Measurements from ENCODE around the gene PALLD.
"Not testable (repeated sequence)": the region's sequence is repeated elsewhere in the genome, so short reads cannot be mapped to it uniquely, and the experiment has no call there.

PALLD gene

DNA sequence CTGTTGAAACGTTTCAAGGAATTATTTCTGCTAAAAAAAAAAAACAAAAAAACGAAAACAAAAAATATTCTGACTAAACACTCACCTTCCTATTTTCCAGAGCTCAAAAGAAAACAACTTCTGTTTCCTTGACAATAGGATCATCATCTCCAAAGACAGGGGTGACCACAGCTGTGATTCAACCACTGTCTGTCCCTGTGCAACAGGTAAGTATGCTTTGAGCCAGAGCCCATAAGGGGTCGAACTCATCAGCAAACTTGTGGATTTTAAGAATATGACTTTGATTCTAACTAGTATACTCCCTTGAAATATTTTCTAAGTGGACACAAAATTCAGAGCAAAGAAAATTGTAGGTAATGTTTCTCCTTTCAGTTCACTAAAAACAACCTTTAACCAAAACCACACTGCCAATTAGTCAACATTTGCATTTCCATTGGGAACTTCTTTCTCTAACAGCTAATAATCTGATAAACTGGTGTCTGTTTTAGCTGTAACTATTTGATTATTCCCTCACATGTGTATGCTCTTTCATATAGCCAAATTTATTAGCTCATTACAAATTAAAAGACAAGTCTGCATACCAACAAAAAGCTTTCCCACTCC lies 186.1 kb downstream of the PALLD start:
- no peak for DNase-seq

GRCh38 chr4:168683595-168683994 lies 186.7 kb downstream of the PALLD start:
- DNase-seq: no peak

DNA sequence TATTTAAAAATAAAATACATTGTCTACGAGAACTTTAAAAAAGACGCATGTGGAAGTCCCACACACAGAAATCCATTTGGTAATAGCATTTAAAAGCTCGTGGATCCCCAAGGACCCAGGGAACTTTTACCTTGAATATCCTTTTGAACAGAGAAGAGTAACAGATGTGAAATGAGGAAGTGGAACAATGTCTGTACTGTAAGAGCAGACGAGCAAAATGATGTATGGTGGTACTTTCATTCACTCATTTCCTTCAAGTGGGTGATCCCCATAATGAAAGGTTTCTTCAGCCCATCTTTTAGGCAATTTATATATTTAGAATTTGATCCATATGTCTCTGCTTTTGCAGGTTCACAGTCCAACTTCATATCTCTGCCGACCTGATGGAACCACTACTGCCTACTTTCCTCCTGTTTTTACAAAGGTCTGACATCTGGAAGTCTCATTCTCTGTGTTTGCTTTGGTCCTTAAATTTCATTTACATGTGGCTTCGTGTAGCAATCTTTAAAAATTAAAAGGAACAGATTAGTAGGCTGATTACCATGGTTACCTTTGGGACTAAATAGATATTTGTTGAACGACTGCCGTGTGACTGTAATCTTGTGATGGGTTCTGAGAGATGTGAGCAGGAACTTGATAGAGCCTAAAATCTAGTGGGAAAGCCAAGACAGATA lies 188.4 kb downstream of the PALLD start:
- DNase-seq: no peak

- no peak for DNase-seq
These were observed 191.7 kb downstream of the PALLD start for GRCh38 chr4:168688584-168688983.

DNA sequence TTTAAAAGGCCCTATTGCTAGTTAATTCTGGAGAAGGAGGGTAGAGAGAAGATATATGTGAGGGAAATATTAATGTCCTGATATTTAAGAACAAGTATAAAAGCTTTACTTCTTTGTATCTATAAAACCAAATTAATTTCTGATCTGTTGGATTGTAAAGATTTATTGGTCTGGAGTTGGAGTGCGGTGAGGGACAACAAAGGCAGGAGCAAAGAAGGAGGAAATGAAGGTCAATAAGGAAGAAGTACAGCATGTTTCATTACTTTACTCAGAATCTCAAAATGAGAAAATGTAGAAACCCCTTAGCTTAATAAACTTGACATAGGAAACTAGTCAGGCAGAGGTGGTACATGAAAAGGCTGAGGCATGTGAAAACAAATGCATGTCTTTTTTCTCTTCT lies 192.9 kb downstream of the PALLD start:
- DNase-seq: no peak

- no peak for DNase-seq
These were observed 193.3 kb downstream of the PALLD start for GRCh38 chr4:168690199-168690598.

DNA sequence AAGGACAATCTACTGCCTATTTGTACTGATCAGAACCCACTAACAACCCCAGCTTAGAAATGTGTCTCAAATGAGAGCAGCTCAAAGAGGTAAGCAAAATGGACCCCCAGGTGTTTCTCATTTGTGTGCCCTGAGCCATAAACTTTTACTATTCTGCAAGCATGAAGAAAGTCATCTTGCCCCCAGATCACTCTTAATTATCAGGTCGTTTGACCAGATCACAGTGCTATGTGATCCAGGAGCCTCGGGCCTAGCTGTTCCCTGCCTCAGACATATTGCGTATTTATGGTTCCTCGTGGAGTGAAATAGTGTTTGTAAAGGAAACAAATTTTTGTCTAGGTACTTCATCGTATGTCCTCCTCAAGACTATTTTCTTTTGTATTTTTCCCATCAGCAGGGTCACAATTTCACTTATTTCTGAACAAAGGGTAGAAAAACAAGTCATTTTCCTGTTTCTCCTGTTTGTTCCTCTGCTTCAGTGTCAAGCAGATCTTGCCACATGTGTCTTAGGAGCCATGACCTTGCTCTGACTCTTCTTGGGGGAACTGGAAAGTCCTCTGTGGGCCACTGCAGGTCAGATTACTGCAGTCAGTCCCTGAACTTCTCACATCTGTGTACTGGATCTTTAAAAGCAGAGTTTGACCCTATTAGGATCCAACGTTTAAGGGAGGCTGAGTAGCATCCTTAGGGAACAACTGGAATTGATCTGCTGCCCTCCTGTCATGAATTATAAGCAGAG lies 194.9 kb downstream of the PALLD start:
- no peak for DNase-seq

DNA sequence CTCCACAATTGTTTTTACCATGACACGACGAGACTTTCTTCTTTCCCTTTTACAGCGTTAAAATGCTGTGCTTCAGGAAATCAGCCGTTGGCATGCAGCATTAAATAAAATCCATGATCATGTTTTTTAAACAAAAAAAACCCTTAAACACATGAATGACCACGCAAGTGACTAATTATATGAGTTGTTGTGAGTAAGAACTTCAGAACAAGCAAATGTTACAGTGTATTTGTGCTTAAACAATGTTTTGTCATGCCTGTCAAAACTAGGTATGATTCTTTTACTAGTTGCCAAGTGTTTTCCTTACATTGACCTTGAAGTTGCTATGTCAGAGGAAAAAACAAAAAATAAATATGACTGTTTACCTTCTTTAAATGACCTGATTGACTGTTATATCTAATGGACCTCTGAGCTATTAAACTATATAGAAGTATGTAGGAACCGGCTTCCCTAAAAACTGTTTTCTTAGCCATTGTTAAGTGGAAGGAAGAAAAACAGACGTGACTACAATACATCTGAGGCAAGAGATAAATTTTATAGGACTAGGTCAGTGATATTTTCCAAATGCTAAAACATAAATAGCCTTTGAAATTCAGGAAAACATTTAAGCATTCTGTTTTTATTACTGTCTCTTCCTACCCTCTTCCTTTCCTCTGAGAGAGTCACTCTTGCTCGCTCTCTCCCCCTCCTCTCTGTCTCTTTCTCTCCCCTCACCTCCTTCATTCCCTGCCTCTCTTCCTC lies 197.1 kb downstream of the PALLD start:
- no peak for DNase-seq

DNA sequence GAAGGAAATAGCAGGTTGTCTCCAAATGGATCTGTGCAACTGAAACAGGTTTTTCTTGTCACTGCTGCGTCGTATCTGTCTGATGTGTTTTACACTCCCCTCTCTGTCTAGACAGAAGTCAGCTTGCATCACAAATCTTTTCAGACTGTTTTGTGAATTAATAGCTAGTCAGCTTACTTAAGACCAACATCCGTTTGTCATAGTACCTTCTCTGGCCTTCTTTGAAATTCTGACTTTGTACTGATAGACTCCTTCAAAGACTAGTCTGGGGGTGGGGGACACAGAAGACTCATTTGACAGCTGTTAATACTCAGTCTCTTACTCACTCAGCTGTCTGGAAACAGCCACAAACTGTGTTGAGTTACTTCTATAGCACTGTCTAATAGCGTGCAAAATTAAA lies 197.8 kb downstream of the PALLD start:
- no peak for DNase-seq

DNA sequence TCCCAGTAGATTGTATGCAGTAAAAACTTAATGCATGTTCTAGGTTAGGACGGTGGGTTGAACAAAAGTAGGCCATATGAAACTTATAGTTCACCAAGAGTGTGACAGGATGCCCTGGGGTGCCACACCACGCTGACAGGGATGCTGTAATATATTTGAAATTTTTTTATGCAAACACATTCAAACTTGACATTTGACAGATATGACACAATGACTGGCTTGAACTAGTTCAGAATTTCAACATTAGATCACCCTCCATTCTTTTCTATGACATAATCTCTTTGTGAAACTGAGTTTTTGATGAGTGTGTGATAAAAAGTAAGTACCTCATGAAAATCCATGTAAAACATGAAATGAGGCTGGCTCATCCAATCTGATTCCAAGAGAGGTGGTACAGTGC lies 198.4 kb downstream of the PALLD start:
- no peak for DNase-seq

DNA sequence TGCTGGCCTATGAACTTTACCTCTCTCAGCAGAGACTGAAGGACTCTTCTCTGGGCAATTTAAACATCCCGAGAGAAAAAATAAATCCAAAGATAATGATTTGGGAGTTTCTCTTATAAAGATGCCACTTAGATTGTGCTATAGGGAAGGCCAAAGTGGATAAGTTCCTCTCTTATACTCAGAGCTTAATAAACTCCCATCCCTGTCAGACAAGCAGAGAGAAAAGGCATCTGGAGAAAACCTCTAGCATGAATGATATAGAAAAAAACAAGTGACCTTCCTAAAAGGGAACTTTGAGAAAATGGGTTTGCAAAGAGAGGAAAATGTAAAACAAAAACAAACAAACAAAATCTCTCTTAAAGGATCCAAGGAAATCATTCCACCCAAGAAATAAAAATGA lies 199.4 kb downstream of the PALLD start:
- DNase-seq: no peak

DNA sequence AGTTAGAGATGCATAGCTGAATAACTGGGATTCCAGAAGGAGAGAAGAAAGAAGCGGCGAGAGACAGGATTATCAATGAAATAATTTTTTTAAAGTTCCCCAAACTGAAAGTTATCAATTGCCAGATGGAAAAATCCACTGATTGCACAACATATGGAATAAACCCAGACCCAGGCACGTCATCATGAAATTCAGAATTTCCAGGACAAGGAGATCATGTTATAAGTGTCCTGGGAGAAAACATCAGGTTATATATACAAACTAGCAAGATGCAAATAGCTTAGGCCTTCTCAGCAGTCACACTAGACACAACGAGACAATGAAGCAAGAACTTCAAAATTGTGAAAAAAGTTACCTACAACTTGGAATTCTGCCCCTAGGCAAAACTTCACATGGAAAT lies 200.0 kb downstream of the PALLD start:
- no peak for DNase-seq

DNA sequence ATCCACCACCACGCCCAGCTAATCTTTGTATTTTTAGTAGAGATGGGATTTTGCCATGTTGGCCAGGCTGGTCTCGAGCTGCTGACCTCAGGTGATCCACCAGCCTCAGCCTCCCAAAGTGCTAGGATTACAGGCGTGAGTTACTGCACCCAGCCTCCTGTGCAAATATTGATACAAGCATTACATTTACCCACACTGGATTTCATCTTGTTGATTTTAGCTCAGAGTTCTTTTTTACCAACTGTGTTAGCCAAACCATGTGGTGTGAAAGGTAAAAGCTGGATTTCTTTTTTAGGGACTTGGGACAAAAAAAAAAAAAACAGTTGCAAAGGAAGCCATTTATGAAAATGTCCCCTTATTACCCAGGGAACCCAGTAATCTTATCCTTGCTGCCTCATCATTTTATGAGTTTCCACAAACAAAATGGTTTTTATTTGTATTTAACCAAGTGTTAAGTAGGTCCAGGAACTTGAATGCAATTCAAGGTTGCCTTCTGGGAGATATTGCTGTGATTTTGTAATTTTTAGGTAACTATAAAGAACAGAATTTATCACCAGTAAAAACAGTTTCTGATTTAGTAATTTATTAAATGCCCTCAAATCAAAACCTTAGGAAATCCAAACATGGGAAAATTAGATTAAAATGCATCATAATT lies 202.5 kb downstream of the PALLD start:
- no peak for DNase-seq

GRCh38 chr4:168701061-168701460 lies 204.2 kb downstream of the PALLD start:
- DNase-seq: no peak

GRCh38 chr4:168702581-168703087 lies 205.8 kb downstream of the PALLD start:
- not testable (repeated sequence) for DNase-seq

- no peak for DNase-seq
These were observed 208.3 kb downstream of the PALLD start for GRCh38 chr4:168705121-168705520.

DNA sequence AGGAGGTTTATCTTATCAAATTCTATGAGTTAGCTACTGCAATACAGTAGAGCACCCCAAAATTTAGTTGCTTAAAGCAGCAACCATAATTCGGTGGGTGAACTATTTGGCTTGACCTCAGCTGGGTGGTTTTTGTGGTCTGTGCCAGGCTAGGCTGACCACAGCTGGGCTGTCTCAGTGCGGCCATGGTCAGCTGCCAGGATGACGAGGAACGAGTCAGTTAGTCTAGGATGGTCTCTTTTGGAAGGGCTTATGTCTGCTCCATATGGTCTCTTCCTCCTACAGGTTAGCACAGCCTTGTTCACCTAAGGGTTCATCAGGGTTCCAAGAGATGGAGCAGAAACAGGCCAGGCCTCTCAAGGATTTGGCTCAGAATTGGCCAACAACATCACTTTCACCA lies 210.4 kb downstream of the PALLD start:
- no peak for DNase-seq

DNA sequence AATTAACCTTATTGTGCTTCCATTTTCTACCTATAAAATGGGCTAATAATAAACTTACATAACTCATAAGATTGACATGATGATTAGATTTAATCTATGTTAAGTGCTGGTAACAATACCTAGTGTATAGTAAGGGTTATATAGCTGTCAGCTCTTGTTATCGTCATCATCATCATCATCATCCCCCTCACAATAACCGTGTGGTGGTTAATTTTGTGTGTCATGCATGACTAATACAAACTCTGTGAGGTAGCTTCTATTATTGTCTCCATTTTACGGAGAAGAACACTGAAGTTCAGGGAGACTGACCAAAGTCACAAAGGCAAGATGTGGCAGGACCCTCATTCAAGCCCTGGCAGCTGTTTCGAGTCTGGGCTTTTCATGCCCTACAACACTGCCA lies 211.3 kb downstream of the PALLD start:
- DNase-seq: no peak

DNA sequence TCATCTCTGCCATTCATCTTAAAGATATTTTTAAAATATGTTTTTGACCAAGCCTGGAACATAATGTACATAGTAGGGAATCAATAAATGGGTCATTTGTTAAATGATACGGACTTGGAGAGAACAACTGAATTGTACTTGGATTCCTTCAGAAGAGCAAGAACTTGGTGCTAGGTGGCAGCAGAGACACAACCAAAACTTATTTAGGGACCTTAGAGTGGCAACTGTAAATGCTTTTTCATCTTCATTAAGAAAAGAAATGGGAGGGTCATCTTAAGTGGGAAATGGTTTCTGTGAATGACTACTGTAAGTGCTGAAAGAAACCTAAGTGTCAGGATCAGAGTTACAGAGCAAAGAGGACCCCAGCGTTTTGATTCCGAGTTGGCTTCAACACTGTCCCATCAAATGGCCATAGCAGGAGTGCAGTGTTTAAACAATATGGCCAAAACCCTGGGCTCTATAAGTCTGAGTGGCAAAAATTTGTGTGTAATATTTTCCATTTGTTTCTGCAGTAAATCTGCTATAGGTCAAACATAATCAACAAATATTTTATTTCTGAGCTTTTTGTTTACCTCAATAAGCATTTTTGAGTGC lies 213.6 kb downstream of the PALLD start:
- peak; percentile 74 for DNase-seq

GRCh38 chr4:168711197-168712140 lies 214.6 kb downstream of the PALLD start:
- no peak for DNase-seq

DNA sequence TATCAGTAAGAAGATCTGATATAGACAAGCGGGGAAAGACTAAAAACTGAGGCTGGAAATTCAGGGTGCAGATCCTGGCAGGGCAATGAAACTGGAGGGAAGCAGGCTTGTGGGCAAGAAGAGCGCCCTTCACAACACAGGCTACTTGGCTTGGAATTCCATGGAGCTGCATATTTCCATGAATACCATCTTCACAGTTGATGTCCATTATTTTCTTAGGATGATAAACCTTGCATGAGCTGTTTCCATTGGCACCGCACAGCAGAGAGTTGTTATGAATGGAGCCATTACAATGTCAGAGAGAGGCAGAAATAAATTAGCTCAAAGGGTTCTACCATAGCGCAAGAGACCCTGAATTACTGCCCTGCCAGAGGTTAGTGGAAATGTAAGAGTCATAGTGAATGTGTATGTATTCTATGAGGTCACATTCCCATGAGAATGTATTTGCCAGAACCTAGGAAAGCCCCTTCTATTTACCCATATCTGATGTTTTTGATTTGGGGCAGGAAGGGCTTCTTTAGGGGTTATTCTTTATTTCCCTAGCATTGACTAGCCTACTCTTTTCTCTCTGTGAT lies 215.6 kb downstream of the PALLD start:
- DNase-seq: no peak
